Dermis blood vessel endothelial cell (primary cell): ENCODE results near the gene UMAD1. TPM values are rescaled to one million over a fixed set of nuclear protein-coding genes. Genes with fewer than 3 reads are reported as not detected.

ENCODE experiments used
- DNase-seq: peaks from one replicate; pipeline ENCODE4 v3.0.0; 2010
- total RNA-seq: library from RNA; depleted of rRNA; stranded (reverse); fragments of >200 nt; gene quantifications from 2 replicates; pipeline ENCODE4 v1.2.3, GENCODE V29; 2014

The UMAD1 gene
- total RNA-seq, 1 donor from 2014 or later = 4.1 TPM

DNA sequence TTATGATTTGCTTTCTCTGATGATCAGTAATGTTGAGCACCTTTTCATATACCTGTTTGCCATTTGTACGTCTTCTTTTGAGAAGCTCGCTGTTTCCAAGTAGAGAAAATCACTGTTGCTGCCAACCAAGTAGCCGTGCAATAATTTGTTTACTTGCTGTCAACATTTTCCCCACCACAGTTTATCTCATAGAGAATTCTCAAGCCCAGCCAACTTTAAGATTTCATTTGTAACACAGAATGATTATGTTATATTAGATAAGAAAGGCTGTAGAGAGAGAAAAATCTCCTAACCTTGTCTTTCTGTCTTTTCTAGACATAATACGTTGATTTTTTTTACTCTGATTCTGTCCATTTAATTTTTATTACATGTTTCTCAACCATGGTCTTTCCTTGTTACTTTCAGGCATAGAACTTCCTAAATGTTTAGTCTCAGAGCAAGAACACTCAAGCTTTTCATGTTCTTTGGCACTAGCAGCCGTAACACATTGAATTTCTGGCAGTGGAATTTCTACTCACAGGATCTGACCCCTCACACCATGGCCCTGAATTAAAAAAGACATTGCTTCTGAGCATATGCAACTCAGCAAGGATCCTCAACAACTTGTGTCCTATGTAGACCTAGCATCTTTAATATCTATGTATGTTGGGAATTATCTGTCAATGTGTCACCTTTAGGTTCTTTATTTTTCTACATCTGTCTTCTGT lies 54.7 kb downstream of the UMAD1 start:
- no peak for DNase-seq

DNA sequence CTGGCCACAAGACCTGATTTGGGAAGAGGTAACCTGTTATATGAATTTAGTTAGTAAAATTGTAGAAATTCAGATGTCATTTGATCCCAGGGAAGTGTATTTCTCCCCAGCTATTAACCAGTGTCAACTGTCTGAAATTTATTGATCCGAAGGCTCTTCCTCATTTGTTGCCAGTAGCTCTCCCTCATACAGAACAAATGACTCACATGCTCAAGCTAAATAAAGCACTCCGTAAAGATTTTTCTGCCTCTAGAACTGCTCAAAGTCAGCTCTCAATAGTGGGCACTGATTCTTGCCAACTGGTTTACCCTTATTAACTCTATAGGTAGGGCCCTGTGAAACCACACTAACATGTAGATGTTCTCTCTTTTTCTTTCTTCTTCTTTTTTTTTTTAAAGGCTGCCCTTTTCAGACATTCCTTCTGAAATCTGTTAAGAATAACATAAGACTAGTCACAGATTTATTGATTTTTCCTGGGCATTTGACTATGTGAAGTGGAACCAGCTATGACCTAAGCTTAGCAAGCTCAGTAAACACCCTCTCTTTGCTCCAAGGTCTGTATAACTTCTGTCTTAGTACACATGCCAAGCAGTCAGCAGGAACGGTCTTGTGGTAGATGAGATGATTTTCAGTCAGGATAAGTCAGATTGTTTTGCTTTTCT lies 56.0 kb downstream of the UMAD1 start:
- no peak for DNase-seq

DNA sequence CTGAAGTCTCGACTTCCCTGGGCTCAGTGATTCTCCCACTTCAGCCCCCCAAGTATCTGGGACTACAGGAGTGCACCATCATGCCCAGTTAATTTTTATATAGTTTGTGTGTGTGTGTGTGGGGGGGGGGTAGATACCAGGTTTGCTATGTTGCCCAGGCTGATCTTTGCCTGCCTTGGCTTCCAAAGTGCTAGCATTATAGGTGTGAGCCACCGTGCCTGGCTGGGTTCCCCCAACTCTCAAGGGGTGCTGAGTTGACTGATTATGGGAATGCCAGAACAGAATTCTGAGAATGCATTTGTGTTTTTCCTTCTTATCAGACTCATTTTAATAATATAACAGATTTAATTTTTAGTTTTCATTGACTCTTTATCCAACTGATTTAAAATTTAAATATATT lies 58.4 kb downstream of the UMAD1 start:
- DNase-seq = no peak

- DNase-seq = no peak
These were observed 58.8 kb downstream of the UMAD1 start for GRCh38 chr7:7699380-7699779.

DNA sequence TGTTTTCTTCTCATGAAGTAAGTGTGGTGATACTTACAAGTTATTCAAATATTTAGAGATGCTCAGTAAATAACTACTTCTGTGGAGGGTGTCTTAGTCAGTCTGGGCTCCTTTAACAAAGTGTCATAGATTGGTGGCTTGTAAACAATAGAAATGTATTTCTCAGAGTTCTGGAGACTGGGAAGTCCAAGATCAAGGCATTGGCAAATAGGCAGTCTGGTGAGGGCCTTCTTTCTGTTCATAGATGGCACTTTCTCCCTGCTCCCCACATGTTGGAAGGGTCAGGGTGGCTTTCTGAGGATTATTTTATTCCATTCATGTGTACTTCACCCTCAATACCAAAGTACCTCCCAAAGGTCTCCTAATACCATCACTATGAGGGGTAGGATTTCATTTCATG lies 59.4 kb downstream of the UMAD1 start:
- no peak for DNase-seq

- no peak for DNase-seq
These were observed 61.0 kb downstream of the UMAD1 start for GRCh38 chr7:7701527-7701926.

DNA sequence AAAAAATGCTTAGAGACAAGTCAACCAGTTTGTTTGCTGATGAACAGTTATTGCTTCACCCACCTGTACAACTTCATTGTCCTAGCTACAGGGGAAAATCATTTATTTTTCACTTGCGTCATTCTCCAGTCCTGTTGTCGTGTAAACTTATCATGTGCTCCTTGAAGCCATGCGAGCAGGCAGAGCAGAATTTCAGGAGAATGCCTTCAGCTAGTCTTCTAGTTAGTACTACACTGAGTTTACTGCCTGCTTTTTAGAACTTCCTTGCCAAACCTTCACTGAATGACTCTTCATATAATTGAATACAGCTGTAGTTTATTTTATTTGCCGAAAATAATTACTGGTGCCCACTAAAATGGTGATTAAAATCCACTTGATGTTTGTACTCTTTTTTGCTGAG lies 62.3 kb downstream of the UMAD1 start:
- no peak for DNase-seq

DNA sequence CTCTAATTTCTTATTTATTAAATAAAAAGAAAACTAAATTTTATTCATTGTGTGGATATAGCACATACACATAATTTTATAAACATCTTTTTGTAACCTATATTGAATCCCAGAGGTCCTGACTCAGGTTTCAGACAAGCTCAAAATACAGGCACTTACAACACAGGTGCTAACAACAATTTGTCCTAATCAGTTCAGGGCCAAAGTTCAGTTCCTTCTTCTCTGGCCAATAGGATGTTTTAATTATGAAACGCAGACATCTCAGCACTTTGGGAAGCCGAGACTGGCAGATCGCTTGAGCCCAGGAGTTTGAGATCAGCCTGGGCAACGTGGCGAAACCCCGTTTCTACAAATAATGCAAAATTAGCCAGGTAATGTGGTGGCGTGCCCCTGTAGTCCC lies 62.9 kb downstream of the UMAD1 start:
- DNase-seq = no peak

- DNase-seq = no peak
These were observed 64.3 kb downstream of the UMAD1 start for GRCh38 chr7:7704867-7705266.

- DNase-seq = no peak
These were observed 64.8 kb downstream of the UMAD1 start for GRCh38 chr7:7705318-7705717.

DNA sequence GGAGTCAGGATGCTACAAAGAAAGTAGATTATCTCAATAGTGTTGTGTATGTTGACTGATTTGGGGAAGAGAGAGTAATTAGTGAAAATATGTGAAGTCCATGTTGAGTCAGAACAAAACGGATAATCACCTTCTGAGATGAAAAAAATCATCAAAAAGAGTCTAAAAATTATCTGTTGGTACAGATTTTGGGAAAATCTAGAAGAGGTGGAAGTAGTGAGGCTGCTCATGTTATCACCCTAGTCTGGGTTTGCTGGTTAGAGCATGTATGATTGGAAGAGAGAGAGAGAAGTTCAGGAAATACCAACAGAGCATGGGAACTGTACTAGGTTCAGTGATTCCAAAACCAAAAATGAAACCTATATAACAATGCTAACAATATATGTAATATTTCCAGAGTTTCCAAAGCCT lies 65.6 kb downstream of the UMAD1 start:
- DNase-seq = no peak

DNA sequence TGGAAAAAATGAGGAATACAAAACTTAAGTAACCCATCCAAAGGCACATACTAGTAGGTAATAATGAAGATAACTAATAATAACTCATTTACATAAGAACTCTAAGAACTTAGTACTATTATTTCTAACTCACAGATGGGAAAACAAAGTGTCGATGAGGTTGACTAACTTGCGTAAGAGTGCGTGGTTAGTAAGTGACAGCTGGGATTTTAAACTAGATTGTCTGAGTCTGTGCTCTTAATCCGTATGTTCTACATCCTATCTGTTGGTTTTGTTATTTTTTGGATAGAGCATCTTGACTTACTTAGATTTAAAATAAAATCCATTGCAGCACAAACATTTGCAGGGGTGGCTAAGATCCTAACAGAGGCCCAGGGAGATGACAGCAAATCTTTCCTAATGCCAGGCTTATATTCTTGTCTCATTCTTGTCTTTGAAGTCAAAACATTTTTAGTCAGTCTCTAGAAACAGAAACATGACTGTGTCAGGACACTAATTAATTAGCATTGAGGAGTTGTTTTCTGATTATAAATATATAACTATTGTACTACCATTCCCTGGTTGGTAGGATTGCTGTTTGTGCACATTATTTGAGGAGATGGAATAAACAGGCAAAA lies 66.1 kb downstream of the UMAD1 start:
- no peak for DNase-seq

DNA sequence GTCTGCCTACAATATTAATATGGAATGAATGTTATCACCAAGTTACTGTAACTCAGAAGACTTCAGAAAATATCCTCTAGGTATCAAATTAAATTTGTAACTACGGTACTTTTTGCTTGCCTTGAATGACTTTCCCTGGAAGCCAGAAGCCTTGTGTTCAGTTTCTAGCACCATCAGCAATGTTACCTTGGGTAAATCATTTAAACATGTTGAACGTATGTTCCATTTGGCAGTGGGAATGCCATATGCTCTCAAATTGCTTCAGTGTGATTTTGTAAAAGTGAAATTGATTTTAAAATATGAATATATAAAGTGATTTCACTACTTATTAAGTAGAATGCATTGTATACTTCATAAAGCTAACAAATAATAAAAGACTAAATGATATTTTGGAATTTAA lies 66.7 kb downstream of the UMAD1 start:
- no peak for DNase-seq

GRCh38 chr7:7707806-7708205 lies 67.3 kb downstream of the UMAD1 start:
- no peak for DNase-seq

- DNase-seq = no peak
These were observed 68.7 kb downstream of the UMAD1 start for GRCh38 chr7:7709291-7709690.

DNA sequence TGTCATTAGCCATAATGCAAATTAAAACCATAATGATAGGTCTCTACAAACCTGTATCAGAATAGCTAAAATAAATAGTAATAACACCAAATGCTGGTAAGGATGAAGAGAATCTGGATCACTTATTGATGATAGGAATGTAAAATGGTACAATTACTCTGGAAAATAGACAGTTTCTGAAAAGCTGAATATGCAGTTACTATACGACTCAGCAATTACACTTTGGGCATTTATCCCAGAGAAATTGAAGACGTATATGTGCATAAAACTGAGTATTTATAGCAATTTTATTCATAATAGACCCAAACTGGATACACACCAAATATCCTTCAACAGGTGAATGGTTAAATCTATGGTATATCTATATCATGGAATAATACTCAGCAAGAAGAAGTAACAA lies 69.9 kb downstream of the UMAD1 start:
- DNase-seq = no peak

DNA sequence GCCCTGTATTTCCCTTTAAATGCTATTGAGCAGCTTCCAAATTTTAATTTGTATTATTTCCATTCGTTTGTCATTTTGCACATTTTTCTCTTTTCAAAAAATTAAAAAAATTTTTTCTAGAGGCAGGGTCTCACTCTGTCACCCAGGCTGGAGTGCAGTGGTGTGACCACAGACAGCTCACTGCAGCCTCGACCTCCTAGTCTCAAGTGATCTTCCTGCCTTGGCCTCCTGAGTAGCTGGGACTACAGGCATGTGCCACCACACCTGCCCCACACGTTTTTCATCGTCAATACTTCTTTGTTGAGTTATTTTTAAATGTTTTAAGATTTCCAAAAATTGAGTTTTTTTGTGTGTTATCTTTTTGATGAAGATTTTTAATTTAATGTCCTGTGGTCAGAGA lies 73.2 kb downstream of the UMAD1 start:
- no peak for DNase-seq

GRCh38 chr7:7718492-7718891 lies 77.9 kb downstream of the UMAD1 start, which contains the start of gene RPA3:
Gene RPA3 (minus strand): TSS chr7:7718607. CDS start chr7:7640418, 78,189 bp downstream.
- DNase-seq = no peak

GRCh38 chr7:7719236-7719635 lies 78.7 kb downstream of the UMAD1 start:
- peak; percentile 70 for DNase-seq

- no peak for DNase-seq
These were observed 79.6 kb downstream of the UMAD1 start for GRCh38 chr7:7720193-7720592.

GRCh38 chr7:7720750-7721621 lies 80.4 kb downstream of the UMAD1 start:
- no peak for DNase-seq

GRCh38 chr7:7731732-7732131 lies 91.2 kb downstream of the UMAD1 start:
- DNase-seq = peak; percentile 77
